Mesenchymal stem cell (in vitro differentiated cells and primary cell): ENCODE data around the gene ZNF200. TPM values are rescaled to one million over a fixed set of nuclear protein-coding genes. Genes with fewer than 3 reads are reported as not detected.

Experiments
- DNase-seq: peaks from one replicate; pipeline ENCODE4 v3.0.0-alpha.2; 2013
- H2AFZ ChIP-seq: one replicate; pipeline ENCODE4 v1.6.1; 2013; ENCODE audit warnings: low read depth, mild to moderate bottlenecking, control low read depth, inconsistent platforms, low read length, moderate library complexity
- H2AK5ac ChIP-seq: 2 replicates; pipeline ENCODE4 v1.6.1; 2013; ENCODE audit warnings: low read length, moderate library complexity, mild to moderate bottlenecking, inconsistent platforms; ENCODE audit not compliant: severe bottlenecking
- H2BK120ac ChIP-seq: one replicate; pipeline ENCODE4 v1.6.1; 2013; ENCODE audit warnings: low read depth, mild to moderate bottlenecking, inconsistent platforms, low read length, moderate library complexity
- H2BK12ac ChIP-seq, 2 experiments: one replicate each; pipeline ENCODE4 v1.6.1; 2013; ENCODE audit warnings: inconsistent platforms in 2 of 2, low read length in 2 of 2, mild to moderate bottlenecking in 2 of 2, moderate library complexity in 2 of 2, control low read depth in 1 of 2
- H2BK15ac ChIP-seq: one replicate; pipeline ENCODE4 v1.6.1; 2013; ENCODE audit warnings: mild to moderate bottlenecking, low read depth, inconsistent platforms; ENCODE audit not compliant: poor library complexity, severe bottlenecking
- H2BK5ac ChIP-seq: 2 replicates; pipeline ENCODE4 v1.6.1; 2013; ENCODE audit warnings: low read depth, mild to moderate bottlenecking, low read length, control low read depth, inconsistent platforms; ENCODE audit not compliant: poor library complexity, severe bottlenecking
- H3K14ac ChIP-seq, 2 experiments: one replicate each; pipeline ENCODE4 v1.6.1; 2013; ENCODE audit warnings: inconsistent platforms in 2 of 2, low read length in 2 of 2, control low read depth in 1 of 2, mild to moderate bottlenecking in 1 of 2, moderate library complexity in 1 of 2
- H3K18ac ChIP-seq, 2 experiments: one replicate each; pipeline ENCODE4 v1.6.1; 2013; ENCODE audit warnings: inconsistent platforms in 2 of 2, low read length in 2 of 2, control low read depth in 1 of 2, low read depth in 1 of 2, mild to moderate bottlenecking in 1 of 2
- H3K23ac ChIP-seq, 2 experiments: one replicate each; pipeline ENCODE4 v1.6.1; 2013; ENCODE audit warnings: inconsistent platforms in 2 of 2, low read length in 2 of 2, mild to moderate bottlenecking in 2 of 2, moderate library complexity in 2 of 2, control low read depth in 1 of 2
- H3K27ac ChIP-seq: 2 replicates; pipeline ENCODE4 v1.5.1; 2013; ENCODE audit warnings: mild to moderate bottlenecking, moderate library complexity, low read length, control low read depth, inconsistent platforms; ENCODE audit not compliant: poor library complexity, severe bottlenecking
- H3K27me3 ChIP-seq, 2 experiments: 2 replicates each; pipeline versions ENCODE4 v1.6.1 to v1.7.0; 2013; ENCODE audit warnings: low read length in 2 of 2, mild to moderate bottlenecking in 2 of 2, moderate library complexity in 2 of 2, control low read depth in 1 of 2, inconsistent platforms in 1 of 2; ENCODE audit not compliant: control insufficient read depth in 1 of 2, insufficient read depth in 1 of 2
- H3K36me3 ChIP-seq, 2 experiments: 2 replicates each; pipeline versions ENCODE4 v1.6.1 to v1.7.0; 2013; ENCODE audit warnings: low read length in 2 of 2, control low read depth in 1 of 2, inconsistent platforms in 1 of 2, low read depth in 1 of 2, mild to moderate bottlenecking in 1 of 2; ENCODE audit not compliant: insufficient read depth in 2 of 2, control insufficient read depth in 1 of 2
- H3K4ac ChIP-seq, 2 experiments: one replicate each; pipeline ENCODE4 v1.6.1; 2013; ENCODE audit warnings: inconsistent platforms in 2 of 2, low read length in 2 of 2, mild to moderate bottlenecking in 2 of 2, moderate library complexity in 2 of 2, control low read depth in 1 of 2, low read depth in 1 of 2
- H3K4me1 ChIP-seq: 2 replicates; pipeline ENCODE4 v1.6.1; 2013; ENCODE audit warnings: low read depth, low read length, control low read depth; ENCODE audit not compliant: control insufficient read depth, insufficient read depth
- H3K4me2 ChIP-seq: 2 replicates; pipeline ENCODE4 v1.6.1; 2013; ENCODE audit warnings: low read length, mild to moderate bottlenecking, inconsistent platforms; ENCODE audit not compliant: poor library complexity, severe bottlenecking
- H3K4me3 ChIP-seq, 2 experiments: 2 replicates each; pipeline versions ENCODE4 v1.5.1 to v1.7.0; 2013; ENCODE audit warnings: low read length in 2 of 2, mild to moderate bottlenecking in 2 of 2, control low read depth in 1 of 2, low read depth in 1 of 2; ENCODE audit not compliant: insufficient read depth in 1 of 2
- H3K79me1 ChIP-seq: replicated peaks from 2 replicates; pipeline ENCODE4 v1.6.1; 2013; ENCODE audit warnings: mild to moderate bottlenecking, control low read depth, low read length, inconsistent platforms; ENCODE audit not compliant: poor library complexity, severe bottlenecking
- H3K9ac ChIP-seq: 2 replicates; pipeline ENCODE4 v1.7.0; 2013; ENCODE audit warnings: mild to moderate bottlenecking, low read length, moderate library complexity
- H3K9me3 ChIP-seq: 2 replicates; pipeline ENCODE4 v1.7.0; 2013; ENCODE audit warnings: mild to moderate bottlenecking, low read length; ENCODE audit not compliant: control insufficient read depth
- H4K8ac ChIP-seq: one replicate; pipeline ENCODE4 v1.6.1; 2013; ENCODE audit warnings: inconsistent platforms, mild to moderate bottlenecking, low read length, moderate library complexity
- H4K91ac ChIP-seq: one replicate; pipeline ENCODE4 v1.6.1; 2013; ENCODE audit warnings: mild to moderate bottlenecking, low read length, inconsistent platforms
- WGBS: methylation state at CpG from one replicate; pipeline ENCODE4 v1.1.7; 2013; ENCODE audit warnings: mixed read lengths; 5-methylcytosine and 5-hydroxymethylcytosine counted together
- polyA plus RNA-seq, 2 experiments: library from polyadenylated mRNA; stranded (reverse); fragments of 200-250 nt; gene quantifications; one replicate each; pipeline ENCODE4 v1.2.3, GENCODE V29; 2013

Gene ZNF200
- 4.7 TPM for polyA plus RNA-seq (2013, experiment 1 of 2)
- 4.2 TPM for polyA plus RNA-seq (2013, experiment 2 of 2)

GRCh38 chr16:3234857-3235561, at the start of gene ZNF200:
Gene ZNF200, minus strand, starts transcription at chr16:3235158. Its CDS starts 1,403 bp downstream, at chr16:3233755.
- Histone ChIP-seq H2BK5ac (peak within 1 kb of the TSS; percentile 83), H3K4me2 (peak within 1 kb of the TSS; percentile 75), H2BK12ac (peak within 1 kb of the TSS in 1 of 2 experiments; percentile 23), H3K27me3 (no peaks in the 10 kb centered on the region), H2BK15ac (peak within 1 kb of the TSS; percentile 57), H3K79me1 (peaks cover 23% of the 10 kb centered on the region), H3K9me3 (peaks cover 27% of the 10 kb centered on the region), H3K4ac (peak within 1 kb of the TSS; percentile 71 to 90), H2AK5ac (no peak within 1 kb of the TSS), H3K18ac (peak within 1 kb of the TSS; percentile 98 to 99), H3K9ac (peak within 1 kb of the TSS; percentile 95), H3K27ac (peak within 1 kb of the TSS; percentile 97), H4K91ac (peak within 1 kb of the TSS; percentile 99), H3K23ac (peak within 1 kb of the TSS in 1 of 2 experiments; percentile 0), H3K36me3 (peaks cover 15 to 35% of the 10 kb centered on the region in 2 experiments), H2BK120ac (no peak within 1 kb of the TSS), H3K14ac (peak within 1 kb of the TSS in 1 of 2 experiments; percentile 49), H3K4me3 (peak within 1 kb of the TSS; percentile 79 to 99), H3K4me1 (peaks cover 8% of the 10 kb centered on the region), H4K8ac (peak within 1 kb of the TSS; percentile 98), H2AFZ (peak within 1 kb of the TSS; percentile 94)
- WGBS, result under 1% methylated on average over 35 of the region's 59 CpGs
- peak; percentile 97 for DNase-seq

- Histone ChIP-seq H4K8ac (peak overlapping the region; percentile 75), H3K4me3 (peak overlapping the region; percentile 83 to 98), H2BK15ac (no peak overlapping the region), H3K79me1 (peaks cover 13% of the 10 kb centered on the region), H2BK5ac (no peak overlapping the region), H3K14ac (peak overlapping the region in 1 of 2 experiments; percentile 62), H3K23ac (no peak overlapping the region), H2BK120ac (no peak overlapping the region), H2AFZ (no peak overlapping the region), H3K27ac (peak overlapping the region; percentile 59), H3K18ac (peak overlapping the region; percentile 64 to 76), H3K36me3 (peaks cover 26 to 32% of the 10 kb centered on the region in 2 experiments), H3K4me2 (peak overlapping the region; percentile 94), H2BK12ac (no peak overlapping the region), H3K4ac (peak overlapping the region; percentile 14 to 73), H2AK5ac (no peak overlapping the region), H3K27me3 (no peaks in the 10 kb centered on the region), H3K9me3 (peaks cover 12% of the 10 kb centered on the region), H4K91ac (peak overlapping the region; percentile 49), H3K9ac (peak overlapping the region; percentile 100), H3K4me1 (peaks cover 13% of the 10 kb centered on the region)
- peak; percentile 33 for DNase-seq
- WGBS, result 7% methylated on average over 56 of the region's 56 CpGs
These were observed 48.8 kb upstream of the ZNF200 start for GRCh38 chr16:3283543-3284447.

- peak within 1 kb of the TSS in 1 of 2 experiments; percentile 62 for H3K14ac ChIP-seq
- peak within 1 kb of the TSS; percentile 100 for H3K9ac ChIP-seq
- WGBS, result under 1% methylated on average over 71 of the region's 72 CpGs
- H4K91ac ChIP-seq, result peak within 1 kb of the TSS; percentile 65
- peaks cover 13% of the 10 kb centered on the region for H3K4me1 ChIP-seq
- peak within 1 kb of the TSS; percentile 55 for H2AFZ ChIP-seq
- H3K9me3 ChIP-seq, result peaks cover 4% of the 10 kb centered on the region
- H4K8ac ChIP-seq, result peak within 1 kb of the TSS; percentile 83
- DNase-seq, result peak; percentile 99
- no peak within 1 kb of the TSS for H2BK12ac ChIP-seq
- H3K27ac ChIP-seq, result peak within 1 kb of the TSS; percentile 99
- no peak within 1 kb of the TSS for H2AK5ac ChIP-seq
- peak within 1 kb of the TSS; percentile 94 for H3K4ac ChIP-seq
- H2BK5ac ChIP-seq, result peak within 1 kb of the TSS; percentile 67
- peaks cover 8% of the 10 kb centered on the region for H3K79me1 ChIP-seq
- peak within 1 kb of the TSS; percentile 94 for H3K4me2 ChIP-seq
- peak within 1 kb of the TSS; percentile 77 for H2BK120ac ChIP-seq
- H2BK15ac ChIP-seq, result no peak within 1 kb of the TSS
- peaks cover 19 to 25% of the 10 kb centered on the region in 2 experiments for H3K36me3 ChIP-seq
- H3K23ac ChIP-seq, result no peak within 1 kb of the TSS
- H3K4me3 ChIP-seq, result peak within 1 kb of the TSS; percentile 83 to 98
- no peaks in the 10 kb centered on the region for H3K27me3 ChIP-seq
- peak within 1 kb of the TSS; percentile 88 to 97 for H3K18ac ChIP-seq
These were observed 48.0 kb upstream of the ZNF200 start, which contains the start of gene ZNF263 for GRCh38 chr16:3282730-3283542. Gene ZNF263, plus strand, starts transcription at chr16:3283491. Its CDS starts 328 bp downstream, at chr16:3283819.
